ENCODE data around the gene GPBAR1. TPM values are rescaled to one million over a fixed set of nuclear protein-coding genes. Genes with fewer than 3 reads are reported as not detected.

Gene GPBAR1
- total and polyA plus RNA-seq, 12 donors, result 0.36 to 3.7 (median 1.5) TPM

GRCh38 chr2:218262631-218263586 is 2.1 kb downstream of the GPBAR1 start:
- intact Hi-C loops (cut with DNase I), result loop anchor here in 1 of 10 donors (5.0 kb wide), 1 partner anchor 46 kb away; the partner anchor contains the start of gene ARPC2
- peaks cover 31 to 75% (median 57%) of the 10 kb centered on the region in 9 donors for H3K4me1 ChIP-seq
- H3K36me3 ChIP-seq, result peaks cover 0 to 55% (median 45%) of the 10 kb centered on the region in 9 donors
- no peak overlapping the region for H3K4me3 ChIP-seq
- 87 to 89% methylated on average over 39 of the region's 39 CpGs for WGBS, 2 donors
- H3K27ac ChIP-seq, result peak overlapping the region in 6 of 10 donors; percentile 15 to 95 (median 87)
- H3K27me3 ChIP-seq, result no peaks in the 10 kb centered on the region
- H3K9me3 ChIP-seq, result no peaks in the 10 kb centered on the region
- DNase-seq, result peak in 1 of 2 donors; percentile 50
- no peak for TF ChIP-seq CTCF (IDR thresholded peaks at IDR 0.05)
- no peak for ATAC-seq

GRCh38 chr2:218263817-218264641 is 3.2 kb downstream of the GPBAR1 start:
- Histone ChIP-seq H3K4me3 (no peak overlapping the region), H3K36me3 (peaks cover 0 to 62% (median 45%) of the 10 kb centered on the region in 9 donors), H3K27ac (peak overlapping the region in 3 of 10 donors; percentile 21 to 95 (median 60)), H3K27me3 (no peaks in the 10 kb centered on the region), H3K9me3 (no peaks in the 10 kb centered on the region), H3K4me1 (peaks cover 27 to 75% (median 53%) of the 10 kb centered on the region in 9 donors)
- 73 to 79% methylated on average over 17 of the region's 17 CpGs for WGBS, 2 donors
- DNase-seq (no peak), ATAC-seq (no peak)
- intact Hi-C loops (cut with DNase I), result loop anchor here in 1 of 10 donors (5.0 kb wide), 1 partner anchor 47 kb away; the partner anchor contains the start of gene ARPC2
- no peak for TF ChIP-seq CTCF (IDR thresholded peaks at IDR 0.05)

- no peak for DNase-seq
- Histone ChIP-seq H3K36me3 (peaks cover 0 to 62% (median 45%) of the 10 kb centered on the region in 9 donors), H3K27me3 (no peaks in the 10 kb centered on the region), H3K4me1 (peaks cover 25 to 69% (median 52%) of the 10 kb centered on the region in 9 donors), H3K4me3 (no peak overlapping the region), H3K9me3 (no peaks in the 10 kb centered on the region), H3K27ac (peak overlapping the region in 3 of 10 donors; percentile 21 to 95 (median 60))
- 88 to 90% methylated on average over 21 to 22 of the region's 22 CpGs for WGBS, 2 donors
- ATAC-seq, result no peak
- no peak for TF ChIP-seq CTCF (IDR thresholded peaks at IDR 0.05)
- intact Hi-C loops (cut with DNase I), result loop anchor here in 3 of 10 donors (5.0 kb wide), 2 partner anchors 48 to 78 kb away; partner anchors contain the start of gene ARPC2 (in 2 of the 3)
Observed at GRCh38 chr2:218264773-218265561, 4.2 kb downstream of the GPBAR1 start.
